HUDEP-2 (cell line): Measurements from ENCODE around the gene PSMB1.
"Not testable (repeated sequence)": the region's sequence is repeated elsewhere in the genome, so short reads cannot be mapped to it uniquely, and the experiment has no call there.

ENCODE experiments used
- DNase-seq, 76 experiments: peaks; one replicate each; lab custom pipeline; 2025; ENCODE audit not compliant: unreplicated experiment in 76 of 76; lab: John Stamatoyannopoulos, UW

Gene PSMB1

GRCh38 chr6:170505306-170505705, 47.8 kb downstream of the PSMB1 start:
- DNase-seq, result peak in 1 of 76 experiments; percentile 4

DNA sequence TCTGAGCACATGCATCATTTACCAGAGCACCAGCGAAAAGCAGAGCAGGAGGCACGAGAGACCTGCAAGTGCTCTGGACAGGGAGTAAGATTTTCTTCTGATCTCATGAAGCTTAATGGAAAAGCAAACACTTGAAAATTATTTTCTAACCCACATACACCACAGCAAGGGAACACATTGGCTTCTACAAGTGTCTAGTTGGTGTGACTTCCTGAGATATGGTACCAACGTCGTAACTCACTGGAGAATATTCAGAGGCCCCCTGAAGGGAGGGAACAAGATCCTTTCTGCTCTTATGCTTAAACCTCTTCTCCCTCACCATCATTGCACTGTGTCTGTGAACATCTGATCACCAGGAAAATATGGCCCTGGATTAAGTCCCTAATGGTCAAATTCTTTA, 48.6 kb downstream of the PSMB1 start:
- DNase-seq, result no peak

DNA sequence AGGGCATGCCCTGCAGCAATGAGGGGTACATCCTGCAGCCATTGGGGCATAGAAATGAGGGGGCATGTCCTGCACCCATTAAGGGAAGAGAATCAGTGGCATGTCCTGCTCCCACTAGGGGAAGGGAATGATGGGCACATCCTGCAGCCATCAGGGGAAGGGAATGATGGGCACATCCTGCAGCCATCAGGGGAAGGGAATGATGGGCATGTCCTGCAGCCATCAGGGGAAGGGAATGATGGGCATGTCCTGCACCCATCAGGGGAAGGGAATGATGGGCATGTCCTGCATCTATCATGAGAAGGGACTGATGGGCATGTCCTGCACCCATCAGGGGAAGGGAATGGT, 49.7 kb downstream of the PSMB1 start:
- no peak for DNase-seq

GRCh38 chr6:170502733-170503413, 50.2 kb downstream of the PSMB1 start:
- not testable (repeated sequence) for DNase-seq

GRCh38 chr6:170502268-170502667, 50.8 kb downstream of the PSMB1 start:
- DNase-seq, result not testable (repeated sequence)

- no peak for DNase-seq
Observed at GRCh38 chr6:170500955-170501590, 52.0 kb downstream of the PSMB1 start.

GRCh38 chr6:170497841-170498301, 55.2 kb downstream of the PSMB1 start:
- DNase-seq, result no peak

GRCh38 chr6:170493354-170493753, 59.8 kb downstream of the PSMB1 start:
- DNase-seq, result no peak

DNA sequence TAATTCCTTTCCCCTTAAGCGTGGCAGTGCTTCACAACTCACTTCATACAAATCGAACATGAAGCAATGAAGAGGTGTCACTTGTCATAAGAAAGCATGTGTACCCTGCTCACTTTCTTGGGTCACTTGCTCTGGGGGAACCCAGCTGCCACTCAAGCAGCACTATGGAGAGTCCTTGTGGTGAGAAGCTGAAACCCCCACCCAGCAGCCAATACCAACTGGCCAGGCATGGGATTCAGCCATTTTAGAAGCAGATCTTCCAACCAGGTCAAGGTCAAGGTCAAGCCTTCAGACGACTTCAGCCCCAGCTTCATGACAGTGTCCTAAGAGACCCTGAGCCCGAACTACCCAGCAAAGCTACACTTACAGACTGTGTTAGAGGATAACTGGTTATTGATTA, 62.8 kb downstream of the PSMB1 start:
- DNase-seq, result no peak

- DNase-seq, result no peak
Observed at GRCh38 chr6:170489836-170490235, 63.3 kb downstream of the PSMB1 start.

- no peak for DNase-seq
Observed at GRCh38 chr6:170487707-170488329, 65.3 kb downstream of the PSMB1 start.

GRCh38 chr6:170485159-170485558, 67.9 kb downstream of the PSMB1 start:
- DNase-seq, result no peak
